OCI-LY3 (cell line): ENCODE data around the gene OR7C2.

ENCODE experiments used
- CTCF ChIP-seq: fragments of 200-600, 300-600 bp; sonication (generic); IDR thresholded peaks from 2 replicates; pipeline ENCODE4 v1.5.1; 2014; ENCODE audit warnings: antibody characterized with exemption, low read length, low read depth
- EZH2phosphoT487 ChIP-seq: fragments of 200-600 bp; shearing (Covaris generic); IDR thresholded peaks from 2 replicates; pipeline ENCODE4 v1.6.1; 2018; ENCODE audit warnings: antibody characterized with exemption, mixed run types, low read depth

- TF ChIP-seq CTCF = no peak
- no peak for TF ChIP-seq EZH2phosphoT487
Observed at GRCh38 chr19:14950421-14950820, 9.1 kb downstream of the OR7C2 start.
